HG02943 (cell line): Measurements from ENCODE around the gene MBD3L2B.

Source experiments
- ATAC-seq: cut with Tn5 transposase; IDR thresholded peaks from one replicate; pipeline ENCODE4 v1.9.1; 2021; ENCODE audit warnings: mild to moderate bottlenecking, low read depth, moderate library complexity; ENCODE audit not compliant: unreplicated experiment

Gene MBD3L2B

DNA sequence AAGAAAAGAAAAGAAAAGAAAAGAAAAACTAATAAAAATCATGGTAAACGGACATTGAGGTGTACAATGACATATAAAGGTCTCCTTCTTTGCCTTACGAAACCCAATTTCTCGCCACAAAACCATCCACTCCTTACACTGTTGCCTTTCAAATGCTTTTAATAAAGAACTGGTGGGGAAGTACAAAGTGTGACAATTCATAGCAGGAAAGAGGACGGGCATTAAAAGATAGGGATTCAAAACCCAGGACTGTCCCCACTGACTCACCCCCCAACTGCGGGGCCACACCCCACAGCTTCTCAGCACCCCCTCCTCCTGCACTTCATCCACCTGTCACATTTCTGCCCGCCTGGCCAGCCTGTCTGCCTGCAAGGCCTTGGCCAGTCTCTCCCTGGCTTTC, 2.4 kb downstream of the MBD3L2B start:
- no peak for ATAC-seq

DNA sequence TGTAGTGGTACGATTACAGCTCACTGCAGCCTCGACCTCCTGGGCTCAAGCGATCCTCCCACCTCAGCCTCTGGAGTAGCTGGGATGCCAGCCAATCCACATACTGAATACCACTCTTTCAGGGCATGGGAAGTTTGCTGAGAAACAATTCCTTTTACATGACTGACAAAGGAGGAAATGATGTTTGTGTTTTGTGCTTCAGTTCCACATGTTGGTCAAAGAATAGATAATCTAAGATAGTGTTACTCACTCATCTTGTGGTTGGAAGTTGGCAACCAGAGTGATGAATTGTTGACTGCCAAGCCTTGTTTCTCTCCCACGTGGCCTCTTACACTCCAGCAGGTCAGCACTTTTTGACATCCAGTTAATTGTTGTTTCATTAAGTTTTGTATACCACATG, 7.6 kb downstream of the MBD3L2B start:
- ATAC-seq = no peak

- ATAC-seq = no peak
These were observed 10.3 kb downstream of the MBD3L2B start for GRCh38 chr19:7010722-7011593.

DNA sequence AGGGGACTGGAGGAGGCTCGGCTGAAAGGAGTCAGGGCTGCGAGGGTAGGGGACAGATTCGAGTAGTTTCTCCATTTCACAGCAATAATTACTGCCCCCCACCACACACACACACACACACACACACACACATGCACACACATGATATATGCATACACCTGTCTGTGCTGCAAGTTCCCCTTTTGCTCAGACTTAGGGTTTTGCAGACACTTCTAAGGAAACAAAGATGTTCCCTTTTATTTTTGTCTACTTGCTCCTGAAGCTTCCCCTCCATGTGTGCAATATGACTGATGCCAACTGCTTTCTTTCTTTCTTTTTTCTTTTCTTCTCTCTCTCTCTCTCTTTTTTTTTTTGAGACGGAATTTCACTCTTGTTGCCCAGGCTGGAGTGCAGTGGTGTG, 13.4 kb downstream of the MBD3L2B start:
- no peak for ATAC-seq

- ATAC-seq = no peak
These were observed 15.0 kb downstream of the MBD3L2B start for GRCh38 chr19:7006135-7006704.

DNA sequence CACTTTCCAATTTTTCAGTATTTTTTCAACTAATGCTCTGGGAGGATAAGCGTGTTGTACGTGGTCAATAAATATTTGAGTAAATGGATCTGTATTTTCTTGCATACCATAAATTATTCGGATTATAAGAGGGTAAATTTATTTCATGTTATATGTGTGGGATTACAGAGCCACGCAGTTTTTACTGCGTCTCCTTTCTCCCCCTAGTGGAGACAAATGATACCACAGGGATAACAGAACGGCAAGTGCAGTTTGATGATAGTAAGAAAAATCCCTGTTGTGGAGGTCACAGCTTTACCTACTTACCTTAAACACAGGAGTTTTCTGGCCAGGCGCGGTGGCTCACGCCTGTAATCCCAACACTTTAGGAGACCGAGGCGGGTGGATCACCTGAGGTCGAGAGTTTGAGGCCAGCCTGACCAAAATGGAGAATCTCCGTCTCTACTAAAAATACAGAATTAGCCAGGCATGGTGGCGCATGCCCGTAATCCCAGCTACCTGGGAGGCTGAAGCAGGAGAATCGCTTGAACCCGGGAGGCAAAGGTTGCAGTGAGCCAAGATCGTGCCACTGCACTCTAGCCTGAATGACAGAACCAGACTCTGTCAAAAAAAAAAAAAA, 16.8 kb downstream of the MBD3L2B start:
- no peak for ATAC-seq

DNA sequence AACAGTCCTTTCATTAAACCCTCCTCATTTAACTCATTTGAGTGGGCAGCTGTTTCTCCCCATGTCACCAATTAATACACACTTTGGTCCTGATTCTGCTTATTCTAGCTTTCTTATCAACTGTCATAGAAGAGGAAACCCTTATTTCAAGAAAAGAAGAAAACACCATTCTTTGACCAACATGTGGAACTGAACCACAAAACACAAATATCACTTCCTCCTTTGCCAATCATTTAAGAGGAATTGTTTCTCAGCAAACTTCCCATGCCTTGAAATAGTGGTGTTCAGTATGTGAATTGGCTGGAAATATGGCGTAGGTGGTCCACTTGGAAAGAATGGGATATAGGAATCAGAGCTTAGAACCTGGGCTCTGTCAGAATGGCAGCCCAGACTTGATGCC, 20.4 kb downstream of the MBD3L2B start:
- ATAC-seq = no peak

DNA sequence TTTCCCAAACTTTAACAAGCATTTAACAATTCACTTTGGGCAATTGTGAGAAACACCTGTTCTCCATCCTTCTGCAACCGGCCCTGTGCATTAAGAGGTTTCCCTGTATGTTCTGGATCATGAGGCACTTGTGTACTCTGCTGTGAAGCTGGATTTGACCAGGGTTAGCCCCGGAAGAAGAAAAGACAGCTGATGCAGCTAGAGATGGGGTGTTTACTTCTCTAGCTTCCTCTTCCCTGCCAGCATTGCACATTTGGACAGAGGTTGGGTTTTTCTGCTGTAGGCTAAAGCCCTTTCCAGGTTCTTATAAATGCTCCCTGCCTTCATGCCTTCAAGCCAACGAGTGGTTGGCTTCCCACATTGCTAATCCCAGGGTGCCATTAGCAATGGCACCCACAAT, 20.9 kb downstream of the MBD3L2B start:
- no peak for ATAC-seq

DNA sequence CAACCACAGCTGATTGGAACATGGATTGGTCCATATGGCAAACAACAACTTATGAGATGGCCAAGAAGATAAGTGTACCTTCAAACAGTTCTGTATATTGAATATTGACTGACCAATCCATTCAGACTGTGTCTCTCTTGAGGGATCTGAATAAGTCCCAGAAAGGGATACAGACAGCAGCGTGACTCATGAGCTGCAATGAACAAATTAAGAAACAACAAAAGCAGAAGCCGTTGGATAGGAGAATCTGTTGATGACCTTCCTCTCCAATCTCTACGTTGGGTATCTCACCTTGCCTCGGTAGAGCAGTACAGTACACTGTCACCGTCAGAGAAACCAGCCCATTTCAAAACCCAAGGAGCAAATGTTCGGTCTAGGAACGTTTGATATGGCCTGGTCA, 21.3 kb downstream of the MBD3L2B start:
- ATAC-seq = no peak

DNA sequence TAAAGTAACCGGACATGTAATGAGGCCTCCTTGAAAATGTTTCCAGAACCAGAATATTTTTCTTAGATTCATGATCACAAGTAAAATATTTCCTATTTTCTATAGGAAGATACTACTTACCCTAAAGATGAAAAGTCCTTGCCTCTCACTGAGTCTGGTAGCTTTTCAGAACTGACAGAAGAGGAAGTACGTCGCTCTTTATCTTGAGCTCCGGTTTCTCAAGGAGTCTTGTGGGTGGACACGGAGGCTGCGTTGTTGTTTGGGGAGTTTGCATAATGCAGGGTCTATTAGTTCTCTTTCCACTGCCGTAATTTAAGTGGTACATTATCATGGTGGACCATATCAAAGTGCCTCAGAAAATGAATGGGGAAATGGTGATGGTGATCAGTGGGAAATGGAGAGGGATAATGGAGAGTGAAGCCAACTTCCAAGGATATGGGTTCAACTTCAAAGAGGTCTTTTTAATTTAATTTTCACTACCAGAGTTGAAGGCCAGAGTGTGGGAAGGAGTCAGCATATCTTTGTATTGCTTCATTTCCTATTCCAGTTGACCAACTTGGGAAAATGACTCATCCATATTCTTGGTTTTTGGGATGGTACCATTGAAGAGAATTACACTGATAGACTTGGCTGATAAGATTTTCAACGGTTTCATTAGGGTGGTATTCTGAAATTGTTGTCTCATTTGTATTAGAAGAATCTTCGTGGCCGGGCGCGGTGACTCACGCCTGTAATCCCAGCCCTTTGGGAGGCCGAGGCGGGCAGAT, 23.4 kb downstream of the MBD3L2B start:
- no peak for ATAC-seq

DNA sequence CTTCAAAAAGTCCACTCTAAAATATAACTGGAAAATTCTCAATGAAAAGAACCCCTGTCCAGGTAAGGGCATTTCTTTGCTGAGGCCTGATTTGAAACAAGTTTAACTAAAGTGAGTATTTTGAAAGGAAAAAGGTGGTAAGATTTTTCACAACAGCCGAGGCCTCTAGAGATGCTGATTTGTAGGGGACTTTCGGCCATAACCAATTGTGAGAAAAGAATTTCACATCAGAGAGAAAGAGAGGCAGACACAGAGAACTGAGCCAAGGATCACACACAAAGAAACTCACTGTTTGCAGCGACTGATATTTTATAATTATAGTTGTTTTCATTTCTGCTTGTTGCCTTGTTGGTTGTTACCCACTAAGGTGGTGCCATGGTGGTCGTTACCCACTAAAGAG, 24.4 kb downstream of the MBD3L2B start:
- no peak for ATAC-seq

GRCh38 chr19:6995054-6995453, 26.2 kb downstream of the MBD3L2B start:
- ATAC-seq = no peak

GRCh38 chr19:6988257-6988656, 33.0 kb downstream of the MBD3L2B start:
- ATAC-seq = no peak

- ATAC-seq = no peak
These were observed 33.4 kb downstream of the MBD3L2B start for GRCh38 chr19:6987850-6988249.

DNA sequence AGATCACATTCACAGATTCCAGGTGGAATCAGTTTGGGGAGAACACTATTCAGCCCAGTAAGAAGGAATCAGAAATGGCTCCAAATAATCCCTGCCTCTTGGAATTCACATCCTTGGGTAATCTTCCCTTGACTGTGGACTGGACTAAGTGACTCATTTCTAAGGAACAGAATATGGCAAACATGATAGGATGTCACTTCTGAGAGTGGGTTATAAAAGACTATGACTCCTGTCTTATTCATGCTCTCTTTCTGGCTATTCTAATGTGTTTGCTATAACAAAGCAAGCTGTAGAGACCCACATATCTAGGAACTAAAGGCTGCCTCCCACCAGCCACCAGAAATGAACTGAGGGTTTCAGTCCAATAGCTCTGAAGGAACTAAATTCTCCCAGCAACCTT, 37.8 kb downstream of the MBD3L2B start:
- ATAC-seq = no peak

GRCh38 chr19:6979399-6979798, 41.8 kb downstream of the MBD3L2B start:
- ATAC-seq = no peak

DNA sequence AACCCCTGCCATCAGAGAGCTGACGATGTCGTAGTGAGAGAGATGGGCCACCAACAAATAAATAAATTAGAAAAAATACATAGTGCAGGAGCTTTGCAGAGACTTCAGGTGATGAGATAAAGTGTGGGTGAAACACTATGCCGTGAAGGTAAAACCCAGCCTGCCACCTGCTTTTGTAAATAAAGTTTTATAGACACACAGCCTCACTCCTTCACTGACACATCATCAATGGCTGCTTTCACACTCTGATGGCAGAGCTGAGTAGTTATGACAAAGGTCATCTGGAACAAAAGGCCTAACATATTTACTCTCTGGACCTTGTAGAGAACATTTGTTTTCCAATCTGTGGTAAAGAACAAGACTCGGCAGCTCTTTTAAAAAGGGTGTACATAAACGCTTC, 45.0 kb downstream of the MBD3L2B start:
- no peak for ATAC-seq

GRCh38 chr19:6971366-6971765, 49.9 kb downstream of the MBD3L2B start:
- no peak for ATAC-seq

- no peak for ATAC-seq
These were observed 50.8 kb downstream of the MBD3L2B start for GRCh38 chr19:6970443-6970842.

DNA sequence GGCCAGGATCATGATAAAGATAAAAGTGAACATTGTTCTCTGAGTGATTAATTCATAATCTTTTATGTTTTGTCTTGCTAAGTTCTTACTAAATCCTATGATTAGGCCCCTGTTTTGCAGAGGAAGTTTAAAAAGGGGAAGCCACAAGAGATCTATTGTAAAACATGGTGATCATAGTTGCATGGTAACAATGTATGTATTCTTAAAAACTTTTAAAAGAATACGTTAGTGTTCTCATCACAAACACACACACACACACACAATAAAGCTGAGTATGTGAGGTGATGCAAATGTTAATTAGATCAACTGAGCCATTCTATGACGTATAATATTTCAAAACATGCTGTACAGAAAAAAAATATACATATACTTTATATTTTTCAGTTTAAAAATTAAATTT, 51.2 kb downstream of the MBD3L2B start:
- no peak for ATAC-seq

- ATAC-seq = no peak
These were observed 51.7 kb downstream of the MBD3L2B start for GRCh38 chr19:6969490-6969889.
